ENCODE measurements around the gene FREM3. TPM values are rescaled to one million over a fixed set of nuclear protein-coding genes. Genes with fewer than 3 reads are reported as not detected.

FREM3 gene
- total RNA-seq, 1 experiment from 2014 or later = not detected

DNA sequence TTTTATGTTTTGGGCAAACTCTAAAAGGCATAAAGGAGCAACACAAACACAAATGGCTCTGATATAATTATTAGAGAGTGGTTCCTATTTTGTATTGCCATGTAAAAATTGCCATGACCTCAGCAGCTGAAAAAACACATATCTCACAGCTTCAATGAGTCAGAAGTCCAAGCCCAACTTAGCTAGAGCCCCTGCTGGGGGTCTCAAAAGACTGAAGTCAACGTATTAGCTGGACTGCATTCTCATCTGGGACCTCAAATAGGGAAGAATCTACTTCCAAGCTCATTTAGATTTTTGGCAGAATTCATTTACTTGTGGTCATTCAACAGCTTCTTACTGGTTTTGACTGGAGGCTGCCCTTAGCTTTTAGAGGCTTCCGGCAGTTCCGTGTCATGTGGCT, 47.4 kb downstream of the FREM3 start:
- no peak overlapping the region for H4K5ac ChIP-seq (ENCODE audit: insufficient read length, low read depth, low read length)
- TF ChIP-seq, protein P1, sequence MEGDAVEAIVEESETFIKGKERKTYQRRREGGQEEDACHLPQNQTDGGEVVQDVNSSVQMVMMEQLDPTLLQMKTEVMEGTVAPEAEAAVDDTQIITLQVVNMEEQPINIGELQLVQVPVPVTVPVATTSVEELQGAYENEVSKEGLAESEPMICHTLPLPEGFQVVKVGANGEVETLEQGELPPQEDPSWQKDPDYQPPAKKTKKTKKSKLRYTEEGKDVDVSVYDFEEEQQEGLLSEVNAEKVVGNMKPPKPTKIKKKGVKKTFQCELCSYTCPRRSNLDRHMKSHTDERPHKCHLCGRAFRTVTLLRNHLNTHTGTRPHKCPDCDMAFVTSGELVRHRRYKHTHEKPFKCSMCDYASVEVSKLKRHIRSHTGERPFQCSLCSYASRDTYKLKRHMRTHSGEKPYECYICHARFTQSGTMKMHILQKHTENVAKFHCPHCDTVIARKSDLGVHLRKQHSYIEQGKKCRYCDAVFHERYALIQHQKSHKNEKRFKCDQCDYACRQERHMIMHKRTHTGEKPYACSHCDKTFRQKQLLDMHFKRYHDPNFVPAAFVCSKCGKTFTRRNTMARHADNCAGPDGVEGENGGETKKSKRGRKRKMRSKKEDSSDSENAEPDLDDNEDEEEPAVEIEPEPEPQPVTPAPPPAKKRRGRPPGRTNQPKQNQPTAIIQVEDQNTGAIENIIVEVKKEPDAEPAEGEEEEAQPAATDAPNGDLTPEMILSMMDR (conservative IDR thresholded peaks at IDR 0.05) = no peak
- H2BK12ac ChIP-seq (ENCODE audit: insufficient read length, low read depth, low read length) = no peak overlapping the region
- no peak overlapping the region for H2BK15ac ChIP-seq (ENCODE audit: low read depth, low read length)
- DNase-seq = no peak
- no peak overlapping the region for H4K91ac ChIP-seq (ENCODE audit: insufficient read length, low read depth, low read length)
- no peak overlapping the region for H3K56ac ChIP-seq (ENCODE audit: insufficient read length, low read depth, low read length)
- H2BK5ac ChIP-seq (ENCODE audit: insufficient read length, low read length) = no peak overlapping the region
- H3K14ac ChIP-seq (ENCODE audit: insufficient read depth, low read length) = no peak overlapping the region
- no peak overlapping the region for H2BK20ac ChIP-seq (ENCODE audit: low read depth, low read length, poor library complexity, severe bottlenecking)
- no peak overlapping the region for H2BK120ac ChIP-seq (ENCODE audit: low read depth, low read length, poor library complexity, severe bottlenecking)
- H2AK5ac ChIP-seq (ENCODE audit: insufficient read length, low read length) = no peak overlapping the region
- H3K4ac ChIP-seq (ENCODE audit: low read depth, low read length) = no peak overlapping the region
- H3K9me3 Mint-ChIP-seq = peaks cover 6 to 8% of the 10 kb centered on the region in 2 experiments
- no peak overlapping the region for H3K23ac ChIP-seq (ENCODE audit: insufficient read length, low read depth, low read length)
- no peaks in the 10 kb centered on the region for H3K27me3 Mint-ChIP-seq (ENCODE audit: low read depth)
- no peak overlapping the region for H3K18ac ChIP-seq (ENCODE audit: insufficient read length, low read depth, low read length)
- no peaks in the 10 kb centered on the region for H3K4me1 Mint-ChIP-seq
- H3K4me3 Mint-ChIP-seq = no peak overlapping the region
- no peak overlapping the region for H3K9ac ChIP-seq (ENCODE audit: extremely low read depth, insufficient read length, low read length)
- no peaks in the 10 kb centered on the region for H3K23me2 ChIP-seq (ENCODE audit: insufficient read length, low read depth, low read length, poor library complexity, severe bottlenecking)
- no peak overlapping the region; a peak in 1 of 7 replicates for H3K27ac Mint-ChIP-seq
- H3K79me1 ChIP-seq (ENCODE audit: insufficient read depth, low read depth, low read length, poor library complexity, severe bottlenecking) = no peaks in the 10 kb centered on the region
- no peaks in the 10 kb centered on the region for H3K79me2 ChIP-seq (ENCODE audit: insufficient read depth, low read length)
- no peak overlapping the region for H4K8ac ChIP-seq (replicated peaks; ENCODE audit: insufficient read length, low read depth, low read length)
- no peaks in the 10 kb centered on the region for H3K4me1 ChIP-seq (ENCODE audit: insufficient read depth, low read length)
- no peak overlapping the region for H3K27ac ChIP-seq (ENCODE audit: insufficient read length, low read depth, low read length)
- H3T11ph ChIP-seq (ENCODE audit: low read length) = no peak overlapping the region
- no peaks in the 10 kb centered on the region for H3K27me3 ChIP-seq (ENCODE audit: insufficient read depth, low read length)
- H3K4me2 ChIP-seq (ENCODE audit: insufficient read depth, insufficient read length, low read length) = no peak overlapping the region
- no peak overlapping the region for H2AFZ ChIP-seq (ENCODE audit: low read length)
- no CpG with 5 or more reads among the region's 3 CpGs for WGBS (ENCODE audit: extremely low coverage, insufficient read length, low lambda C conversion rate)
- H4K20me1 ChIP-seq (ENCODE audit: control insufficient read depth, insufficient read depth, insufficient read length) = no peaks in the 10 kb centered on the region
- no peaks in the 10 kb centered on the region for H3K9me3 ChIP-seq (ENCODE audit: control insufficient read depth, low read depth, low read length)
- H3K36me3 Mint-ChIP-seq (ENCODE audit: insufficient read depth in 1 of 3, low read depth in 3 of 3) = peaks cover 0 to 4% (median 3%) of the 10 kb centered on the region in 3 experiments; a peak in 2 of 7 replicates

Measured in H9 (cell line).